ENCODE data around the gene MPRIP.

GRCh38 chr17:17077861-17078732 lies 35.8 kb downstream of the MPRIP start:
- TF ChIP-seq POLR2AphosphoS5 (IDR thresholded peaks at IDR 0.05) (peak in 1 of 3 donors; percentile 37), CTCF (IDR thresholded peaks at IDR 0.05) (no peak), POLR2A (IDR thresholded peaks at IDR 0.05) (no peak)
